HG03469 (cell line): Measurements from ENCODE around the gene PLB1.

ENCODE experiments used
- ATAC-seq: cut with Tn5 transposase; IDR thresholded peaks from one replicate; pipeline ENCODE4 v1.9.1; 2021; ENCODE audit warnings: mild to moderate bottlenecking, moderate library complexity, moderate number of reproducible peaks; ENCODE audit not compliant: unreplicated experiment

PLB1 gene

GRCh38 chr2:28607730-28608499 is 112.1 kb downstream of the PLB1 start:
- ATAC-seq, result no peak

GRCh38 chr2:28608500-28609424 is 112.9 kb downstream of the PLB1 start:
- ATAC-seq, result no peak

- ATAC-seq, result no peak
Measured at GRCh38 chr2:28610583-28611201, 114.8 kb downstream of the PLB1 start.

- no peak for ATAC-seq
Measured at GRCh38 chr2:28612131-28612812, 116.4 kb downstream of the PLB1 start.

- ATAC-seq, result no peak
Measured at GRCh38 chr2:28613186-28613585, 117.3 kb downstream of the PLB1 start.

- no peak for ATAC-seq
Measured at GRCh38 chr2:28613633-28614501, 118.0 kb downstream of the PLB1 start.

GRCh38 chr2:28615706-28616105 is 119.8 kb downstream of the PLB1 start:
- ATAC-seq, result no peak

GRCh38 chr2:28616396-28616999 is 120.6 kb downstream of the PLB1 start:
- no peak for ATAC-seq

GRCh38 chr2:28617502-28618184 is 121.8 kb downstream of the PLB1 start:
- no peak for ATAC-seq

GRCh38 chr2:28618221-28619141 is 122.6 kb downstream of the PLB1 start:
- no peak for ATAC-seq

- ATAC-seq, result no peak
Measured at GRCh38 chr2:28619213-28620196, 123.6 kb downstream of the PLB1 start.

GRCh38 chr2:28620291-28620793 is 124.5 kb downstream of the PLB1 start:
- no peak for ATAC-seq

GRCh38 chr2:28620801-28621171 is 124.9 kb downstream of the PLB1 start:
- no peak for ATAC-seq

- no peak for ATAC-seq
Measured at GRCh38 chr2:28621172-28622100, 125.6 kb downstream of the PLB1 start.

GRCh38 chr2:28622101-28622499 is 126.2 kb downstream of the PLB1 start:
- ATAC-seq, result no peak
